ENCODE data around the gene CWF19L1. TPM values are rescaled to one million over a fixed set of nuclear protein-coding genes. Genes with fewer than 3 reads are reported as not detected.

Gene CWF19L1
- total and polyA plus RNA-seq, 4 donors, result 13.4 to 24.5 (median 18.3) TPM

DNA sequence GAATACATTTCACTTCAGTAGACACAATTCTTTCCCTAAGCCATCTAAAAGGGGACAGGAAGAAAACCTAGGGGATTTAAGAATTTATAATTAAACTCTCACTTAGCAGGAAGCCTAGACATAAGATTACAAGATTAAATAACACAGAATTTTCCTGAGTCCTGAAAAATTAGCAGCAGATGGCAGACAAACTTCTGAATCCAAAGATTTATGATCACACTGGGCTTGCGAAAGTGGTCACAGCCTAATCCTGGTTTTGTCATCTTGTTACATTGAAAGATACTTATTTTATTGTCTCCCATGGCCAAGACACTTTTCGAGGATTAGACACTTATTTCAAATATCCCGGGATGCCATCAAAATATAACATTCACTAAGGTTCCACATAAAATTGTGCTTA is 84.5 kb downstream of the CWF19L1 start:
- Histone ChIP-seq H3K27me3 (ENCODE audit: control insufficient read depth in 1 of 2, insufficient read depth in 2 of 2, low read length in 1 of 2) (no peaks in the 10 kb centered on the region), H3K9me3 (ENCODE audit: control insufficient read depth, low read length) (no peaks in the 10 kb centered on the region), H3K27ac (ENCODE audit: low read depth in 1 of 2, low read length in 2 of 2) (no peak overlapping the region), H3K4me1 (ENCODE audit: control insufficient read depth in 1 of 2, insufficient read depth in 2 of 2, low read length in 2 of 2) (peaks cover 0 to 1% of the 10 kb centered on the region in 2 donors), H3K36me3 (ENCODE audit: control insufficient read depth in 1 of 2, insufficient read depth in 2 of 2, low read length in 1 of 2) (no peaks in the 10 kb centered on the region), H3K4me3 (ENCODE audit: low read length in 2 of 2) (no peak overlapping the region)
- DNase-seq, result no peak
- intact Hi-C loops (cut with DNase I), result loop anchor here in 1 of 2 donors (10.0 kb wide), 1 partner anchor 438 kb away; no protein-coding TSS in a partner anchor
- 89 to 93% methylated on average over 3 of the region's 3 CpGs for WGBS, 2 donors
- no peak for ATAC-seq (ENCODE audit: low FRiP score)

Other genes starting within 250 kb of the CWF19L1 start
- gene CPN1, start 185.8 kb downstream of the CWF19L1 start, total RNA-seq, result not detected
- not detected for gene CPN1, start 185.8 kb downstream of the CWF19L1 start, polyA plus RNA-seq
- 10 to 100 TPM; 12.5 to 20.7 TPM for gene ERLIN1, start 81.6 kb downstream of the CWF19L1 start, total RNA-seq
- gene ERLIN1, start 81.6 kb downstream of the CWF19L1 start, polyA plus RNA-seq, result 1 to 10 TPM; 5.9 to 7.2 TPM
- gene CHUK, start 38.0 kb downstream of the CWF19L1 start, total RNA-seq, result 10 to 100 TPM; 17.3 to 21.6 TPM
- gene CHUK, start 38.0 kb downstream of the CWF19L1 start, polyA plus RNA-seq, result 10 to 100 TPM in 1 of 2 donors, 1 to 10 TPM in 1; 9.0 to 17.8 TPM
- gene BLOC1S2, start 19.0 kb upstream of the CWF19L1 start, total RNA-seq, result 10 to 100 TPM; 21.9 to 26.4 TPM
- 10 to 100 TPM; 30.7 to 58.4 TPM for gene BLOC1S2, start 19.0 kb upstream of the CWF19L1 start, polyA plus RNA-seq
- 1 to 10 TPM in 1 of 2 donors, under 1 TPM in 1; 0.71 to 1.1 TPM for gene PKD2L1, start 62.6 kb upstream of the CWF19L1 start, total RNA-seq
- under 1 TPM; 0.25 to 0.87 TPM for gene PKD2L1, start 62.6 kb upstream of the CWF19L1 start, polyA plus RNA-seq
- 10 to 100 TPM; 22.7 to 47.3 TPM for gene SCD, start 79.6 kb upstream of the CWF19L1 start, total RNA-seq
- 10 to 100 TPM in 1 of 2 donors, 1 to 10 TPM in 1; 1.6 to 12.6 TPM for gene SCD, start 79.6 kb upstream of the CWF19L1 start, polyA plus RNA-seq
- not detected for gene WNT8B, start 195.4 kb upstream of the CWF19L1 start, total RNA-seq
- not detected for gene WNT8B, start 195.4 kb upstream of the CWF19L1 start, polyA plus RNA-seq

Measured in aorta (tissue), 5 donors.